Nephron progenitor cell (in vitro differentiated cells): ENCODE measurements around the gene MUC5AC.

Source experiments
- DNase-seq: peaks from one replicate; pipeline ENCODE4 v3.0.0; 2021
- H3K27ac Mint-ChIP-seq: 2 replicates; pipeline ENCODE4 v1.8.0; 2021; ENCODE audit warnings: mild to moderate bottlenecking, moderate library complexity, mixed read lengths
- H3K27me3 Mint-ChIP-seq: 2 replicates; pipeline ENCODE4 v1.8.0; 2021; ENCODE audit warnings: mild to moderate bottlenecking, low read depth, mixed read lengths; ENCODE audit not compliant: poor library complexity
- H3K36me3 Mint-ChIP-seq: 2 replicates; pipeline ENCODE4 v1.8.0; 2021; ENCODE audit warnings: low read depth, mixed read lengths
- H3K4me1 Mint-ChIP-seq: 2 replicates; pipeline ENCODE4 v1.8.0; 2021; ENCODE audit warnings: mixed read lengths
- H3K4me3 Mint-ChIP-seq: 2 replicates; pipeline ENCODE4 v1.8.0; 2021; ENCODE audit warnings: mild to moderate bottlenecking, moderate library complexity, mixed read lengths
- H3K9me3 Mint-ChIP-seq: 2 replicates; pipeline ENCODE4 v1.8.0; 2021; ENCODE audit warnings: mild to moderate bottlenecking, moderate library complexity, mixed read lengths
- TF ChIP-seq, protein P1 (sequence below): fragments of 200-600 bp; sonication (generic); IDR thresholded peaks from 2 replicates; pipeline ENCODE4 v1.5.0; 2021; ENCODE audit warnings: antibody characterized with exemption

The MUC5AC gene

DNA sequence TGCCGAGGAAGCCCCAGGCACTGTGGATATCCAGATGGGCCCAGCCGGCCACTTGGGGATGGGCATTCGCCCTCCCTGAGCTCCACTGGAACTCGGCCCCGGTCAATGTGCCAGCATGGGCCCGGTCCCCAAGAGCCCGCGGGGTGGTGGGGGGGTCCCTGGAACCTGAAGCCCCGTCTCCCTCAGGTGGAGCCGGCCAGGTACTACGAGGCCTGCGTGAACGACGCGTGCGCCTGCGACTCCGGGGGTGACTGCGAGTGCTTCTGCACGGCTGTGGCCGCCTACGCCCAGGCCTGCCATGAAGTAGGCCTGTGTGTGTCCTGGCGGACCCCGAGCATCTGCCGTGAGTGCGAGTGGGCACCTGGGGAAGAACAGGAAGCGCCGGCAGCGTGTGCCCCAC is 21.2 kb downstream of the MUC5AC start:
- Mint-ChIP-seq H3K4me3 (no peak overlapping the region), H3K27me3 (no peaks in the 10 kb centered on the region), H3K36me3 (no peaks in the 10 kb centered on the region), H3K9me3 (peaks cover 22% of the 10 kb centered on the region), H3K4me1 (no peaks in the 10 kb centered on the region), H3K27ac (no peak overlapping the region)
- TF ChIP-seq, protein P1, sequence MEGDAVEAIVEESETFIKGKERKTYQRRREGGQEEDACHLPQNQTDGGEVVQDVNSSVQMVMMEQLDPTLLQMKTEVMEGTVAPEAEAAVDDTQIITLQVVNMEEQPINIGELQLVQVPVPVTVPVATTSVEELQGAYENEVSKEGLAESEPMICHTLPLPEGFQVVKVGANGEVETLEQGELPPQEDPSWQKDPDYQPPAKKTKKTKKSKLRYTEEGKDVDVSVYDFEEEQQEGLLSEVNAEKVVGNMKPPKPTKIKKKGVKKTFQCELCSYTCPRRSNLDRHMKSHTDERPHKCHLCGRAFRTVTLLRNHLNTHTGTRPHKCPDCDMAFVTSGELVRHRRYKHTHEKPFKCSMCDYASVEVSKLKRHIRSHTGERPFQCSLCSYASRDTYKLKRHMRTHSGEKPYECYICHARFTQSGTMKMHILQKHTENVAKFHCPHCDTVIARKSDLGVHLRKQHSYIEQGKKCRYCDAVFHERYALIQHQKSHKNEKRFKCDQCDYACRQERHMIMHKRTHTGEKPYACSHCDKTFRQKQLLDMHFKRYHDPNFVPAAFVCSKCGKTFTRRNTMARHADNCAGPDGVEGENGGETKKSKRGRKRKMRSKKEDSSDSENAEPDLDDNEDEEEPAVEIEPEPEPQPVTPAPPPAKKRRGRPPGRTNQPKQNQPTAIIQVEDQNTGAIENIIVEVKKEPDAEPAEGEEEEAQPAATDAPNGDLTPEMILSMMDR, result no peak
- DNase-seq, result no peak

DNA sequence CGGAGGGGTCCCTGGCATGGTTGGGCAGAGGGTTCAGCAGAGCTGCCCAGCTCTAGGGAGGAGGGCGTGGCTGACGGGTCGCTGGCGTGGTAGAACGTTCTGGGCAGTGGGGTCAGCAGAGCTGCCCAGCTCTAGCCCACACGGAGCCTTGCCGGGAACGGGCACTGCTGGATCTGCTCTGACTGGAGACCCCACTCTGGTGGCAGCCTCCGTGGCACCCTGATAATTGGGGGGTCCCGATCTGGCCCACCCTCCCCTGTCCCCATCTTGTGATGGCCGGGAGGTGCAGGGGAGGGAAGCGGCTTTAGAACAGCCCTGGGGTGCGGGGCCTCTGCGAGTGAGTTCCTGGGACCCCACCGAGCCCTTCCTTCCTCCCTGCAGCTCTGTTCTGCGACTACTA is 21.9 kb downstream of the MUC5AC start:
- H3K27ac Mint-ChIP-seq, result no peak overlapping the region
- H3K9me3 Mint-ChIP-seq, result peaks cover 22% of the 10 kb centered on the region
- H3K4me1 Mint-ChIP-seq, result no peaks in the 10 kb centered on the region
- no peak overlapping the region for H3K4me3 Mint-ChIP-seq
- no peaks in the 10 kb centered on the region for H3K27me3 Mint-ChIP-seq
- H3K36me3 Mint-ChIP-seq, result no peaks in the 10 kb centered on the region
- no peak for DNase-seq
- TF ChIP-seq, protein P1, result no peak

DNA sequence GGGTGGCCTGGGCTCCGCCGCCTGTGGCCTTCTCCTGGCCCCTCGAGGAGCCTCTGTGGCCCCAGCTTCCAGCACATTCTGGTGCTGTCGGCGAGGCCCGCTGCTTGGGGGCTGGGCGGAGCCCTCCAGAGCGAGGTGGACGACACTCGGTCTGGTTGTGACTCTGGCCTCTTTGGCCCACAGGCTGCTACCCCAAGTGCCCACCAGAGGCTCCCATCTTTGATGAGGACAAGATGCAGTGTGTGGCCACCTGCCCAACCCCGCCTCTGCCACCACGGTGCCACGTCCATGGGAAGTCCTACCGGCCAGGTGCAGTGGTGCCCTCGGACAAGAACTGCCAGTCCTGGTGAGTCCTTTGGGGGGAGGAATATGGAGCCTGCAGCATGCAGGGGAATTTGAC is 22.4 kb downstream of the MUC5AC start:
- peaks cover 16% of the 10 kb centered on the region for H3K9me3 Mint-ChIP-seq
- no peak overlapping the region for H3K4me3 Mint-ChIP-seq
- H3K36me3 Mint-ChIP-seq, result no peaks in the 10 kb centered on the region

DNA sequence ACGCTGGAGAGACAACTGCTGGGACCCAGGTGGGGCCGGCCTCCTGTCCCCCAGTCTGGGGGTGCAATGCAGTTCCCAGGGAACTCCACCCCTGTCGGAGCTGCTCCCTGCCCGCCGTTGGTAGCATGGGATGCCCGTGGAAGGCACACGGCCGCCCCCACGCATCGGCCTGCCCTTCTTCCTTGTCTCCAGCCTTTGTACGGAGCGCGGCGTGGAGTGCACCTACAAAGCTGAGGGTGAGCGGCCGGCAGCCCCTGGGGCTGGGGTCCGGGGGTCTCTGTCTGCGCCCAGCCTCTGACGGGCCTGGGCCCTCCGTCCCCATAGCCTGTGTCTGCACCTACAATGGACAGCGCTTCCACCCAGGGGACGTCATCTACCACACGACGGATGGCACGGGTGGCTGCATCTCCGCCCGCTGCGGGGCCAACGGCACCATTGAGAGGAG is 23.2 kb downstream of the MUC5AC start:
- Mint-ChIP-seq H3K4me3 (no peak overlapping the region), H3K27me3 (no peaks in the 10 kb centered on the region)

More for the DNA sequence above, 22.4 kb downstream of the MUC5AC start:
- TF ChIP-seq, protein P1, result no peak
- no peaks in the 10 kb centered on the region for H3K27me3 Mint-ChIP-seq
- no peak overlapping the region for H3K27ac Mint-ChIP-seq
- H3K4me1 Mint-ChIP-seq, result no peaks in the 10 kb centered on the region
- no peak for DNase-seq

DNA sequence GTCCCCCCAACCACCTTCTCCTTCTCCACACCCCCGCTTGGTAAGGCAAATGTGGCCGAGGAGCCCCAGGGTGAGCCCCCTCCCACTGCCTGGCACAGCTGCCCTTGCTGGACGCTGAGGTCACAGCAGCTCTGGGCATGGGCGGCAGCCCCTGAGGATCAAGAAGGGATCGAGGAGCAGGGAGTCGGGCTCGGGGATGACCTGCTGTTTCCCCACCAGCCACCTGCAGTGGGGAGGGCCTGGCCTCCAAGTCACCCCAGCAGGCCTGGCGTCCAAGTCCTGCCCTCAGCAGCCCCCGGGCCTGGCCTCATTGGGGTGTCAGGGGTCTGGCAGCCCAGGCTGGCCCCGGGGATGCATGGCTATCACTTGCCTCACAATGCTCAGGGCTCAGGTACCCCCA is 23.7 kb downstream of the MUC5AC start:
- DNase-seq, result no peak
- Mint-ChIP-seq H3K27me3 (no peaks in the 10 kb centered on the region), H3K27ac (no peak overlapping the region)

More for the DNA sequence above, 23.2 kb downstream of the MUC5AC start:
- no peaks in the 10 kb centered on the region for H3K4me1 Mint-ChIP-seq
- peaks cover 8% of the 10 kb centered on the region for H3K9me3 Mint-ChIP-seq
- no peak overlapping the region for H3K27ac Mint-ChIP-seq
- no peak for DNase-seq
- H3K36me3 Mint-ChIP-seq, result no peaks in the 10 kb centered on the region
- TF ChIP-seq, protein P1, result no peak

More for the DNA sequence above, 23.7 kb downstream of the MUC5AC start:
- H3K4me1 Mint-ChIP-seq, result no peaks in the 10 kb centered on the region
- H3K36me3 Mint-ChIP-seq, result no peaks in the 10 kb centered on the region
- no peak overlapping the region for H3K4me3 Mint-ChIP-seq
- TF ChIP-seq, protein P1, result no peak
- peaks cover 7% of the 10 kb centered on the region for H3K9me3 Mint-ChIP-seq
